K562 (cell line): ENCODE data around the gene WDR93. TPM values are rescaled to one million over a fixed set of nuclear protein-coding genes. Genes with fewer than 3 reads are reported as not detected.

Experiments used
- ATF7 ChIP-seq: fragments of 450-650 bp; IDR thresholded peaks from 2 replicates; pipeline ENCODE4 v1.7.1; 2014; ENCODE audit warnings: mild to moderate bottlenecking, moderate library complexity
- BRCA1 ChIP-seq, 2 experiments: fragments of 450-650 bp in 1 of 2; sonication (generic) in 1 of 2; formaldehyde crosslinking in 1 of 2; IDR thresholded peaks; 2 replicates each; pipeline versions ENCODE4 v1.5.0 to v1.6.1; 2017 to 2020; ENCODE audit warnings: mild to moderate bottlenecking in 1 of 2, missing genetic modification reagents in 1 of 2
- CAMTA2 ChIP-seq: fragments of 250-450 bp; sonication (Bioruptor Pico); conservative IDR thresholded peaks from 2 replicates; pipeline ENCODE4 v1.5.1; 2022
- CBX1 ChIP-seq: sonication (generic); IDR thresholded peaks from 2 replicates; pipeline ENCODE4 v1.6.1; 2016; ENCODE audit warnings: antibody characterized with exemption, low read depth, mild to moderate bottlenecking
- E2F8 ChIP-seq: fragments of 450-650 bp; IDR thresholded peaks from 2 replicates; pipeline ENCODE4 v1.7.1; 2018; ENCODE audit warnings: mild to moderate bottlenecking, low read depth; ENCODE audit not compliant: partially characterized antibody
- EP300 ChIP-seq: IDR thresholded peaks from 2 replicates; pipeline ENCODE4 v1.6.1; 2012; ENCODE audit warnings: low read length, improper control_type of control experiment
- GATA2 ChIP-seq: sonication (generic); formaldehyde crosslinking; IDR thresholded peaks from 2 replicates; pipeline ENCODE4 v1.4.0; 2020; ENCODE audit warnings: mild to moderate bottlenecking, missing genetic modification reagents
- HSF4 ChIP-seq: fragments of 250-450 bp; sonication (Bioruptor Pico); IDR thresholded peaks from 2 replicates; pipeline ENCODE4 v2.1.2; 2022; ENCODE audit warnings: mild to moderate bottlenecking, moderate library complexity, borderline replicate concordance
- KLF6 ChIP-seq: fragments of 250-450 bp; sonication (Bioruptor Pico); IDR thresholded peaks from 2 replicates; pipeline ENCODE4 v1.4.0; 2020; ENCODE audit warnings: mild to moderate bottlenecking, moderate library complexity, borderline replicate concordance
- MED1 ChIP-seq: sonication (generic); formaldehyde crosslinking; IDR thresholded peaks from 2 replicates; pipeline ENCODE4 v1.8.1; 2023; ENCODE audit warnings: missing genetic modification reagents, borderline replicate concordance
- PHB ChIP-seq: fragments of 250-450 bp; sonication (Bioruptor Pico); IDR thresholded peaks from 2 replicates; pipeline ENCODE4 v1.5.0; 2021
- TAF7 ChIP-seq: fragments of 450-650 bp; IDR thresholded peaks from 2 replicates; pipeline ENCODE4 v1.6.1; 2016; ENCODE audit warnings: missing genetic modification characterization, missing compliant biosample characterization
- TARDBP ChIP-seq: fragments of 450-650 bp; IDR thresholded peaks from 2 replicates; pipeline ENCODE4 v1.6.1; 2016
- XRCC5 ChIP-seq: fragments of 200-400 bp; formaldehyde crosslinking; IDR thresholded peaks from 2 replicates; pipeline ENCODE4 v1.6.1; 2017; ENCODE audit warnings: low read depth, mild to moderate bottlenecking, low read length
- ZBTB1 ChIP-seq: sonication (generic); formaldehyde crosslinking; IDR thresholded peaks from 2 replicates; pipeline ENCODE4 v1.8.1; 2023; ENCODE audit warnings: missing genetic modification reagents, low read depth, mild to moderate bottlenecking, borderline replicate concordance
- ZC3H4 ChIP-seq: sonication (generic); formaldehyde crosslinking; IDR thresholded peaks from 2 replicates; pipeline ENCODE4 v1.9.0; 2021; ENCODE audit warnings: missing genetic modification reagents, borderline replicate concordance
- ZFP1 ChIP-seq: fragments of 450-650 bp; formaldehyde crosslinking; IDR thresholded peaks from 2 replicates; pipeline ENCODE4 v1.4.0; 2020; ENCODE audit warnings: mild to moderate bottlenecking, mixed read lengths
- ZFPM2 ChIP-seq: fragments of 250-450 bp; sonication (Bioruptor Pico); IDR thresholded peaks from 2 replicates; pipeline ENCODE4 v1.5.1; 2022; ENCODE audit warnings: mild to moderate bottlenecking
- ZNF133 ChIP-seq: fragments of 250-450 bp; sonication (Bioruptor Pico); IDR thresholded peaks from 2 replicates; pipeline ENCODE4 v1.4.0; 2020; ENCODE audit warnings: mild to moderate bottlenecking
- ZNF347 ChIP-seq: fragments of 450-650 bp; formaldehyde crosslinking; IDR thresholded peaks from 2 replicates; pipeline ENCODE4 v1.4.0; 2020; ENCODE audit warnings: low read depth, mild to moderate bottlenecking, moderate library complexity
- ZNF668 ChIP-seq: fragments of 250-450 bp; sonication (Bioruptor Pico); IDR thresholded peaks from 2 replicates; pipeline ENCODE4 v1.8.0; 2022; ENCODE audit warnings: mild to moderate bottlenecking, inconsistent platforms
- ZNF785 ChIP-seq: fragments of 250-450 bp; sonication (Bioruptor Pico); IDR thresholded peaks from 2 replicates; pipeline ENCODE4 v1.4.0; 2020; ENCODE audit warnings: mild to moderate bottlenecking
- polyA plus RNA-seq, 8 experiments: library from polyadenylated mRNA; depleted of rRNA in 4 of 8; stranded (reverse) in 5 of 8; unstranded in 3 of 8; fragments of >200 nt; fragmentation: Nextera tagmentation in 2 of 8; fragmentation: Illumina TruSeq in 1 of 8; extraction: Ambion mirVana in 2 of 8; extraction: Trizol in 1 of 8; gene quantifications; 2 replicates each; pipeline versions ENCODE4 v1.2.1 to v1.2.3, GENCODE V29; 2011 to 2014; ENCODE audit warnings: inconsistent platforms in 1 of 8, missing spikeins in 1 of 8
- total RNA-seq, 7 experiments: library from RNA; depleted of rRNA in 6 of 7; stranded (reverse); fragments of >200 nt in 6 of 7; fragmentation: Illumina TruSeq in 2 of 7; extraction: Trizol in 2 of 7; gene quantifications; 2 replicates each; pipeline versions ENCODE4 v1.2.1 to v1.2.3, GENCODE V29; 2011 to 2021; ENCODE audit warnings: low replicate concordance in 1 of 7
- TF ChIP-seq, protein P1 (sequence below): fragments of 250-450 bp; sonication (Bioruptor Pico); IDR thresholded peaks from 2 replicates; pipeline ENCODE4 v1.4.0; 2020; ENCODE audit warnings: borderline replicate concordance
- TF ChIP-seq, protein P2 (sequence below): fragments of 250-450 bp; sonication (Bioruptor Pico); IDR thresholded peaks from 2 replicates; pipeline ENCODE4 v1.8.0; 2022; ENCODE audit warnings: inconsistent platforms, mild to moderate bottlenecking, moderate library complexity, borderline replicate concordance

WDR93 gene
- total and polyA plus RNA-seq, 9 of the 15 experiments (the other 6 are each of a cell fraction or from before 2014, with no cell fraction given): not detected

DNA sequence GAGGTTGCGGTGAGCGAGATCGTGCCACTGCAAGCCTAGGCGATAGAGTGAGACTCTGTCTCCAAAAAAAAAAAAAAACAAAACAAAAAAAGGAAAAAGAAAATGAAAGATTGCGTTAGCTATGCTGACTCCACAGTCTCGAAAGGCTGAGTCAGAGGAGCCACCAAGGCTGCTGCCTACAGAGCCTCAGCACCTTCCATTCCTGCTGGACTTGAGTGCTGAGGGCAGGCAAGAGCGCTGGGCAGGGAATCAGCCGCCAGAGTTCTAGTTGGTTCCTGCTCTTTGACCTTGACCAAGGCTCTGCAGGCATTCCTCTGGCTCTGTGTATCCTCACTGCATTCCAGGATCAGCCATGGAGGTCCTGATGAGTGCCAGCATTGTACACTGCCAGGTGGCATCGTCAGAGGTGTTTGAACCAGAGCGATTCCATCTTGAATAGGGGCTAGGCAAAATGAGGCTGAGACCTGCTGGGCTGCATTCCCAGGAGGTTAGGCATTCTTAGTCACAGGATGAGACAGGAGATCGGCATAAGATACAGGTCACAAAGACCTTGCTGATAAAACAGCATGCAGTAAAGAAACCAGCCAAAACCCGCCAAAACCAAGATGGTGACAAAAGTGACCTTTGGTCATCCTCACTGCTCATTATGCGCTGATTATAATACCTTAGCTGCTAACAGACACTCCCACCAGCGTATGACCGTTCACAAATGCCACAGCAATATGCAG lies 91.4 kb downstream of the WDR93 start (continued):
- TF ChIP-seq, protein P1, sequence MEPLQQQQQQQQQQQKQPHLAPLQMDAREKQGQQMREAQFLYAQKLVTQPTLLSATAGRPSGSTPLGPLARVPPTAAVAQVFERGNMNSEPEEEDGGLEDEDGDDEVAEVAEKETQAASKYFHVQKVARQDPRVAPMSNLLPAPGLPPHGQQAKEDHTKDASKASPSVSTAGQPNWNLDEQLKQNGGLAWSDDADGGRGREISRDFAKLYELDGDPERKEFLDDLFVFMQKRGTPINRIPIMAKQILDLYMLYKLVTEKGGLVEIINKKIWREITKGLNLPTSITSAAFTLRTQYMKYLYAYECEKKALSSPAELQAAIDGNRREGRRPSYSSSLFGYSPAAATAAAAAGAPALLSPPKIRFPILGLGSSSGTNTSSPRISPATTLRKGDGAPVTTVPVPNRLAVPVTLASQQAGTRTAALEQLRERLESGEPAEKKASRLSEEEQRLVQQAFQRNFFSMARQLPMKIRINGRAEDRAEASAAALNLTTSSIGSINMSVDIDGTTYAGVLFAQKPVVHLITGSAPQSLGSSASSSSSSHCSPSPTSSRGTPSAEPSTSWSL (CRISPR knock-in tag): peak; percentile 99
- TF ChIP-seq CAMTA2 (CRISPR knock-in tag) (peak; percentile 93), ZNF347 (CRISPR knock-in tag) (peak; percentile 91), GATA2 (CRISPR knock-in tag) (peak; percentile 79), ZNF785 (CRISPR knock-in tag) (peak; percentile 84), EP300 (peak; percentile 19; the same call in 1 of the 2 replicates), XRCC5 (no peak), PHB (CRISPR knock-in tag) (peak; percentile 62; the same call in 1 of the 2 replicates), TARDBP (no peak), KLF6 (CRISPR knock-in tag) (peak; percentile 99), ZC3H4 (no peak), HSF4 (peak; percentile 96), MED1 (CRISPR knock-in tag) (no peak), CBX1 (no peak), ATF7 (0 out of 2 replicates have a peak, but pooled peaks have one; percentile 25), ZBTB1 (no peak), ZNF133 (CRISPR knock-in tag) (peak; percentile 97), BRCA1 (IDR thresholded peaks at IDR 0.05) (no peak), BRCA1 (CRISPR knock-in tag; IDR thresholded peaks at IDR 0.05) (no peak), ZNF668 (CRISPR knock-in tag) (peak; percentile 98), ZFPM2 (CRISPR knock-in tag) (peak; percentile 90), ZFP1 (CRISPR knock-in tag) (peak; percentile 94), E2F8 (no peak), TAF7 (tag) (peak; percentile 92)
- TF ChIP-seq, protein P2, sequence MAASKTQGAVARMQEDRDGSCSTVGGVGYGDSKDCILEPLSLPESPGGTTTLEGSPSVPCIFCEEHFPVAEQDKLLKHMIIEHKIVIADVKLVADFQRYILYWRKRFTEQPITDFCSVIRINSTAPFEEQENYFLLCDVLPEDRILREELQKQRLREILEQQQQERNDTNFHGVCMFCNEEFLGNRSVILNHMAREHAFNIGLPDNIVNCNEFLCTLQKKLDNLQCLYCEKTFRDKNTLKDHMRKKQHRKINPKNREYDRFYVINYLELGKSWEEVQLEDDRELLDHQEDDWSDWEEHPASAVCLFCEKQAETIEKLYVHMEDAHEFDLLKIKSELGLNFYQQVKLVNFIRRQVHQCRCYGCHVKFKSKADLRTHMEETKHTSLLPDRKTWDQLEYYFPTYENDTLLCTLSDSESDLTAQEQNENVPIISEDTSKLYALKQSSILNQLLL (CRISPR knock-in tag): no peak
